HG03457 (cell line): ENCODE measurements around the gene INSC.
A peak's percentile ranks its signal among the peaks of the same experiment; 100 is the strongest.

Source experiments
- ATAC-seq: cut with Tn5 transposase; IDR thresholded peaks from one replicate; pipeline ENCODE4 v1.9.1; 2021; ENCODE audit warnings: moderate number of reproducible peaks; ENCODE audit not compliant: unreplicated experiment

INSC gene

GRCh38 chr11:15208378-15209222 lies 93.9 kb downstream of the INSC start:
- peak; percentile 92 for ATAC-seq

- ATAC-seq, result no peak
These were observed 98.2 kb downstream of the INSC start for GRCh38 chr11:15212876-15213275.

- ATAC-seq, result no peak
These were observed 98.9 kb downstream of the INSC start for GRCh38 chr11:15213471-15214231.

GRCh38 chr11:15215005-15215404 lies 100.3 kb downstream of the INSC start:
- ATAC-seq, result no peak

GRCh38 chr11:15216678-15217077 lies 102.0 kb downstream of the INSC start:
- ATAC-seq, result no peak

- ATAC-seq, result no peak
These were observed 102.7 kb downstream of the INSC start for GRCh38 chr11:15217416-15217815.

- no peak for ATAC-seq
These were observed 108.1 kb downstream of the INSC start for GRCh38 chr11:15222777-15223176.

- no peak for ATAC-seq
These were observed 108.6 kb downstream of the INSC start for GRCh38 chr11:15223318-15223717.

- no peak for ATAC-seq
These were observed 109.7 kb downstream of the INSC start for GRCh38 chr11:15224466-15224865.

GRCh38 chr11:15227011-15227410 lies 112.3 kb downstream of the INSC start:
- ATAC-seq, result no peak

- ATAC-seq, result no peak
These were observed 113.7 kb downstream of the INSC start for GRCh38 chr11:15228331-15228849.

- ATAC-seq, result no peak
These were observed 114.3 kb downstream of the INSC start for GRCh38 chr11:15229069-15229468.

GRCh38 chr11:15232496-15232895 lies 117.8 kb downstream of the INSC start:
- ATAC-seq, result no peak

GRCh38 chr11:15233371-15234165 lies 118.8 kb downstream of the INSC start:
- no peak for ATAC-seq

GRCh38 chr11:15234796-15235195 lies 120.1 kb downstream of the INSC start:
- no peak for ATAC-seq

GRCh38 chr11:15236559-15236958 lies 121.8 kb downstream of the INSC start:
- no peak for ATAC-seq

- ATAC-seq, result no peak
These were observed 124.1 kb downstream of the INSC start for GRCh38 chr11:15238856-15239255.

- no peak for ATAC-seq
These were observed 134.0 kb downstream of the INSC start for GRCh38 chr11:15248749-15249148.

GRCh38 chr11:15258433-15259165 lies 143.9 kb downstream of the INSC start:
- peak; percentile 87 for ATAC-seq

- ATAC-seq, result no peak
These were observed 152.3 kb downstream of the INSC start for GRCh38 chr11:15266999-15267398.
